Renal pelvis (tissue), 4 donors: ENCODE data around the gene KIAA0232. TPM values are rescaled to one million over a fixed set of nuclear protein-coding genes. Genes with fewer than 3 reads are reported as not detected.
A peak's percentile ranks its signal among the peaks of the same experiment; 100 is the strongest.
"Not testable (repeated sequence)": the region's sequence is repeated elsewhere in the genome, so short reads cannot be mapped to it uniquely, and the experiment has no call there.

ENCODE experiments used
- DNase-seq: peaks from one replicate; pipeline ENCODE4 v3.0.0-alpha.2; 2013
- polyA plus RNA-seq, 3 donors: library from polyadenylated mRNA; unstranded; fragments of 120-200 nt; gene quantifications; one replicate each; pipeline ENCODE4 v1.2.1, GENCODE V29; 2013; ENCODE audit not compliant: insufficient read length in 3 of 3

Gene KIAA0232
- polyA plus RNA-seq, 3 donors, result 37.2 to 44.9 (median 38.1) TPM

- DNase-seq, result no peak
Measured at GRCh38 chr4:6773616-6774540, 8.6 kb upstream of the KIAA0232 start.

DNA sequence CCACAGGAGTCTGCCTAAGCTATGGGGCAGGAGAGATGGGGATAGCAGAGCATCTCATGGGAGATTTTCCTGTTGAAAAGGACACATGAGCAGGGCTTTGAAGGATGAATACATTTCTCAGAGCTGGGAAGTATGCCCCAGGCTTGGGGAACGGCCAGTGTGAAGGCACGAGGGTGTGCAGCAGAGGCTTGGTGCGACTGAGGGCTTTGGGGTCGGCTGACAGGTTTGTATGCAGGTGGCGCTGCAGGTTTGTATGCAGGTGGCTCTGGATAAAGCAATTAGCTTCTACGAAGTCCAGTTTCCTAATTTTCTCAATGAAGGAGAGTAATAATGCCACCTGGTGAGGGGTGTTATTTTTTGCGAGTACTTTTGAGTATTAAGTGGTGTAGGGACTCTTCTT lies 6.8 kb upstream of the KIAA0232 start:
- no peak for DNase-seq

GRCh38 chr4:6776920-6777635 lies 5.4 kb upstream of the KIAA0232 start:
- no peak for DNase-seq

DNA sequence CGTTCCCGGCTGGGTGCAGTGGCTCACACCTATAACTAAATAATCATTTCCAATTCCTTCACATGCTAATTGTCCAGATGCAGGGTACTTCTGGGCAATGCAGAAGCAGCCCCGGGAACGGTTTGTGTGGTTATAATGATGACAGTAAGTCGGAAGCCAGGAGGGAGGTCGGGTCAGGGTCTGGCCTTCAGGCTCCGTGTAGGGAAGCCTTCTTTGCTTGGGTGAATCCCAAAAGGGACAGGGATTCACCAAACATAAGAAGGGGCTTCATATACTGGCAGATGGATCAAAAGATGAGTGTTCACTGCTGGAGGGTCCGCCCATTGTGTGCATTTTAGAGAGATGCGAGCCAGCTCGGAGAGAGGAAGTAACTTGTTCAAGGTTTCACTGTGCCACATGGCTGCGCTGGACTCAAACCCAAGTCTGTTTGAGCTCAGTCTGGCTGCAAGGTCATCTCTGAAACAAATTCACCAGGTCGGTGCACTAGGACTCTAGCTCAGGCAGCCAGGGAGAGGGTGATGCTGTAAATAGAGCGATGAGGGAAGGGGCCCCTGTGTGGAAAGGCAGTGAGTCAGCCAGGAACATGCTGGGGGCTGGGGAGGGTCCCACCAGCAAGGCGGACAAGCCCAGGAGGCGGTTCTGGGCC lies 4.8 kb upstream of the KIAA0232 start:
- DNase-seq, result no peak

GRCh38 chr4:6778435-6778834 lies 4.1 kb upstream of the KIAA0232 start:
- no peak for DNase-seq

GRCh38 chr4:6779667-6780565 lies 2.6 kb upstream of the KIAA0232 start:
- DNase-seq, result no peak

DNA sequence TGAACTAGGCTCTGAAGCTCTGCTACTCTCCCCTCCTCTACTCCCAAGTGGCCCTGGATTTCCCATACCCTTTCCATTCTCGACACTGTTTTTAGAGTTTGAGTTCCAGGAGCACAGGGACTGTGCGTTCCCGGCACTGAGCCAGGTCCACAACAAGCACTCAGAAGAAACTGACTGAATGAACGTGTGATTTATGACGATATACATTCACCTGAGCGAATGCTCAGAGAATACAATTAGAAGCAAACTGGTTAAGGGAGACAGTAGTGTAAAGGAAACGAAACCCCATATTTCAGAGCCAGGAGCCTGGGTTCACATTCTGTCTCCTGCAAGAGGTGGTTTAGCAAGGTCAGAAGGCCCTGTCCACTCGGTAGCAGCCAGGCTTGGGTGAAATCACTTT lies 1.4 kb upstream of the KIAA0232 start:
- no peak for DNase-seq

DNA sequence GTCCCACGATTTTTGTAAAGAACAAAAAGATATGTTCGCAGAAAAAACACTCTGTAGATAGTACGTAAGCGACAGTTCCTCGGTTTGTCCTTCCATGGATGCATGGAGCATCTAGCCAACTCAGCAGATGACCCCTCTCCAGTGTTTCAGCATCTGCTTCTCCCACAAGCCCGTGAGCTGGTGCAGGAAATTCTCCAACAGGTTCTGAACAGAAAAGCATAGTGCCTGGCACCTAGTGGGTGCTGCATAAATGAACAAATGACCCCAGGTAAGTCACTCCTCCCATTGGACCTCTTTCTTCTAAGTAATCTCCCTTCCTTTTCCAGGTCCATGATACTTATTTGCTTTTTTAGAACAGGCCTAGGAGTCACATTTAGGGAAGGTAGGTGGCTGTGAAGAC lies 966 bp upstream of the KIAA0232 start:
- DNase-seq, result no peak

DNA sequence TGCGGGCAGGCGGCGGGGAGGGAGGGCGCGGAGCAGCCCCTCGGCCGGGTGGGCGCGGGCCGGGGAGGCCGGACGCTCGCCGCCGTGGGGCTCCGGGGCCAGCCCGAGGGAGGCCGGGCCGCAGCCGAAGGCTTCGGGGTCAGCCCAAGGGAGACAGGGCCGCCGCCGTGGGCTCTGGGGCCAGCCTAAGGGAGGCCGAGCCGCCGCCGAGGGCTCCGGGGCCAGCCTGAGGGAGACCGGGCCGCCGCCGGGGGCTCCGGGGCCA lies 251 bp downstream of the KIAA0232 start:
- no peak for DNase-seq

GRCh38 chr4:6783111-6783981 lies 819 bp downstream of the KIAA0232 start:
- peak; percentile 92 for DNase-seq

DNA sequence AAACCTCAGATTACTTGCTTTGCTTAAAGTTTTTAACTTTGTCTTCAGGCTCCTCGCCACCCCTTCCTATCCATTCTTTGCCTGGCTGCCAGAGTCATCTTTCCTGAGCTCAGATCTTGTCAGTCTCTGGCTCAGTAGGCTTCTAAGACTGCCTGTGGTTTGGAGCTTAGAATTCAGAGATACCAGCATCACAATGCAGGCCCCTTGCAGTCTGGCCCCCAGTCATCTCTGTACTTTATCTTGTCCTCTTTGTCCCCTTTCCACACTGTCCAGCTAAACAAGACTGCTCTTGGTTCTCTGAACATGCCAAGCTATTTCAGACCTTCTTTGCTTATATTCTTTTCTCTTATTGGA lies 3.0 kb downstream of the KIAA0232 start:
- no peak for DNase-seq

DNA sequence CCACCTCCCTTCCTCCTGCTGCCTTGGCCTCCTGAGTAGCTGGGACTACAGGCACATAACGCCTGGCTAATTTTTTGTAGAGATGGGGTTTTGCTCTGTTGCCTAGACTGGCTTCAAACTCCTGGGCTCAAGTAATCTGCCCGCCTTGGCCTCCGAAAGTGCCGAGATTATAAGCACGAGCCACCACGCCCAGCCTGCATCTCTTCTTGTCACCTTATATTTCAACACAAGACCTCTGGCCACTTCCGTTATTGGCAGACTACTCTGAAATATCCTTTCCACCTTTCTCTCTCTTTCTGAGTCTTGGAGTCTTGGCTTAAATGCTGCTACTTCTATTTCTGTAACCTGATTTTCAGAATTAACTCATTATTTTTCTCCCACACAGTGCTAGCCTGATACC lies 5.6 kb downstream of the KIAA0232 start:
- DNase-seq, result no peak

- not testable (repeated sequence) for DNase-seq
Measured at GRCh38 chr4:6791245-6791644, 8.7 kb downstream of the KIAA0232 start.

GRCh38 chr4:6791796-6792195 lies 9.3 kb downstream of the KIAA0232 start:
- DNase-seq, result not testable (repeated sequence)

GRCh38 chr4:6794189-6794588 lies 11.7 kb downstream of the KIAA0232 start:
- no peak for DNase-seq

- DNase-seq, result no peak
Measured at GRCh38 chr4:6795821-6796220, 13.3 kb downstream of the KIAA0232 start.

DNA sequence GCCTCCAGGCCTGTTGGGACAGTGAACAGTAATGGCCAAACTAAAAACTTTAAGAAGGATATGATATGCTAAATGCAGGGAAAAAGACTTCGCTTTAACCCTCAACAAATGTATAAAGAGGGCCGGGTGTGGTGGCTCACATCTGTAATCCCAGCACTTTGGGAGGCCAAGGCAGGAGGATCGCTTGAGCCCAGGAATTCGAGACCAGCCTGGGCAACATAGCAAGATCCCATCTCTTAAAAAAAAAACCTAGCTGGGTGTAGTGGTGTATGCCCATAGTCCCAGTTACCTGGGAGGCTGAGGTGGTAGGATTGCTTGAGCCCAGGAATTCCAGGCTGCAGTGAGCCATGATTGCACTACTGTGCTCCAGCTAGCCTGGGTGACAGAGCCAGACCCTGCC lies 14.8 kb downstream of the KIAA0232 start:
- not testable (repeated sequence) for DNase-seq

- no peak for DNase-seq
Measured at GRCh38 chr4:6799091-6799490, 16.6 kb downstream of the KIAA0232 start.

- DNase-seq, result no peak
Measured at GRCh38 chr4:6802025-6802424, 19.5 kb downstream of the KIAA0232 start.

GRCh38 chr4:6802626-6803025 lies 20.1 kb downstream of the KIAA0232 start:
- DNase-seq, result no peak

DNA sequence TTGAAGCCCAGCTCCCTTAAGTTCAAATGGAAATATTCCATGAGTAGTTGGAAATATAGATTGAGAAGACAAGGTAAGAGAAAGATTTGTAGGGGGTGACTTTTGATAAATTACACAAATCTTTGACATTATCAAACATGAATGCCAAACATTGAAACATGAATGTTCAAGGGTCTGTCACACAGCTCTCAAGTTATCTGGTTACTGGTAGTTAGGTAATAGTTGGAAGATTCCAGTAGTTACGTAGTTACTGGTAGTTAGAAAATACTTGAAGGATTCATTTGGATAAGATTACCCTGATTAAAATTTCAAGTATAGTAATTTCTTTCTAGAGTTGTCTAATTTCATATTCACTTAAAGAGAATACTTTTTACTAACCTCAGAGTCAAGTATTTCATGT lies 20.7 kb downstream of the KIAA0232 start:
- no peak for DNase-seq
